ENCODE results near the gene PTPRG.

GRCh38 chr3:61926923-61927322, 365.6 kb downstream of the PTPRG start:
- TF ChIP-seq CTCF (IDR thresholded peaks at IDR 0.05; ENCODE audit: low read depth, low read length, poor library complexity, severe bottlenecking), result no peak
- TF ChIP-seq EZH2phosphoT487 (IDR thresholded peaks at IDR 0.05; ENCODE audit: borderline replicate concordance, low read length), result no peak

Measured in DOHH2 (cell line).